ENCODE data around the gene RSBN1L. TPM values are rescaled to one million over a fixed set of nuclear protein-coding genes. Genes with fewer than 3 reads are reported as not detected.

The RSBN1L gene
- polyA plus RNA-seq, 3 donors: 1.3 to 10.0 (median 2.2) TPM

DNA sequence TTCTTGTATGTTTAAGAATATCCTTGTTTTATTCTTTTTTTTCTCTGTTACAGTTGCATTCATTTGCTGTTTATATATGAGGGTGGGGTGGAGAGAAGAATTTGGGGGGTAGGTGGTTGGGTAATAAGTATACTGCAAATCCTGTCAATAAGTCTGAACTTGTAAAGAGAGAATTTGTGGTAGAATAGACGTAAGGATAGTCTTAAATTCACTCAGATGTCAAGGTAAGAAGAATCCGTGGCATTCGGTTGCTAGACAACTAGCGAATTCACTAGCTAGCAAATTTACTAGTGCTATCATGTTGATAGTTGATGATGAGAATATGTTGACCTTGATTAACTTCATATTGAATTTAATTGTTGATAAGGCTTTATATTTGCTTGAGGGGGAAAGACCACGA lies 40.7 kb downstream of the RSBN1L start:
- Histone ChIP-seq H3K4me3 (replicated peaks in 1 of 3; ENCODE audit: low read depth in 2 of 3, low read length in 3 of 3) (no peak overlapping the region), H3K4me1 (ENCODE audit: control insufficient read depth in 1 of 2, insufficient read depth in 2 of 2, low read length in 2 of 2) (no peaks in the 10 kb centered on the region), H2AFZ (ENCODE audit: insufficient read depth, low read depth, low read length, poor library complexity, severe bottlenecking) (no peak overlapping the region), H4K20me1 (ENCODE audit: insufficient read depth, low read length) (peaks cover 59% of the 10 kb centered on the region), H3K36me3 (replicated peaks in 1 of 2; ENCODE audit: control insufficient read depth in 1 of 2, insufficient read depth in 2 of 2, low read length in 2 of 2) (peaks cover 16 to 33% of the 10 kb centered on the region in 2 donors), H3K4me2 (replicated peaks; ENCODE audit: extremely low read depth, low read length, poor library complexity, severe bottlenecking) (no peak overlapping the region), H3K79me2 (ENCODE audit: insufficient read depth, low read length) (peaks cover 74% of the 10 kb centered on the region), H3K9ac (ENCODE audit: insufficient read depth, low read length, poor library complexity, severe bottlenecking) (no peak overlapping the region), H3K9me3 (replicated peaks in 1 of 2; ENCODE audit: control insufficient read depth in 1 of 2, insufficient read depth in 1 of 2, low read length in 2 of 2) (no peaks in the 10 kb centered on the region), H3K27ac (ENCODE audit: low read depth in 1 of 2, low read length in 2 of 2) (no peak overlapping the region), H3K27me3 (ENCODE audit: control insufficient read depth in 2 of 2, insufficient read depth in 2 of 2, low read length in 2 of 2) (no peaks in the 10 kb centered on the region)
- Mint-ChIP-seq H3K9me3 (no peaks in the 10 kb centered on the region), H3K27me3 (ENCODE audit: low read depth in 3 of 3) (no peaks in the 10 kb centered on the region), H3K4me1 (peaks cover 3% of the 10 kb centered on the region), H3K4me3 (no peak overlapping the region), H3K27ac (no peak overlapping the region), H3K36me3 (peaks cover 23 to 39% of the 10 kb centered on the region in 2 donors)
- no peak for TF ChIP-seq CTCF (IDR thresholded peaks at IDR 0.05)
- intact Hi-C loops (cut with micrococcal nuclease): no loop called here
- no peak for DNase-seq
- 100% methylated on average over 2 of the region's 5 CpGs for WGBS (ENCODE audit: insufficient coverage)

DNA sequence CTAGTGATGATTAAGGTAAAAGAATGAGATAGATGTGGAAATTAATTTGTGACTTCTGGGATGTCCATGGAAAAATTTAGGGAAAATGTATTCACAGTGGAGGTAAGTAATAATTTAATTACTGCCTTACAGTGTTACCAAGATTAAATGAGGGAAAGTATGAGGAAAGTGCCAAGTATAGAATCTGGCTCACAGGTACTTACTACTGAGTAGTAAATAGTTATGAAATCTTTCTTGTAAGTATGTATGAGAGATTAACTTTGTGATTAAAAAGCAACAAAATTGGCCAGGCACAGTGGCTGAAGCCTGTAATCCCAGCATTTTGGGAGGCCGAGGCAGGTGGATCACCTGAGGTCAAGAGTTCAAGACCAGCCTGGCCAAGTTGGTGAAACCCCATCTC lies 42.1 kb downstream of the RSBN1L start:
- Histone ChIP-seq H3K27me3 (ENCODE audit: control insufficient read depth in 2 of 2, insufficient read depth in 2 of 2, low read length in 2 of 2) (no peaks in the 10 kb centered on the region), H3K4me2 (replicated peaks; ENCODE audit: extremely low read depth, low read length, poor library complexity, severe bottlenecking) (no peak overlapping the region), H3K4me1 (ENCODE audit: control insufficient read depth in 1 of 2, insufficient read depth in 2 of 2, low read length in 2 of 2) (no peaks in the 10 kb centered on the region), H3K79me2 (ENCODE audit: insufficient read depth, low read length) (peaks cover 73% of the 10 kb centered on the region), H2AFZ (ENCODE audit: insufficient read depth, low read depth, low read length, poor library complexity, severe bottlenecking) (no peak overlapping the region), H3K36me3 (replicated peaks in 1 of 2; ENCODE audit: control insufficient read depth in 1 of 2, insufficient read depth in 2 of 2, low read length in 2 of 2) (peaks cover 16 to 44% of the 10 kb centered on the region in 2 donors), H3K9me3 (replicated peaks in 1 of 2; ENCODE audit: control insufficient read depth in 1 of 2, insufficient read depth in 1 of 2, low read length in 2 of 2) (no peaks in the 10 kb centered on the region), H3K9ac (ENCODE audit: insufficient read depth, low read length, poor library complexity, severe bottlenecking) (no peak overlapping the region), H3K4me3 (replicated peaks in 1 of 3; ENCODE audit: low read depth in 2 of 3, low read length in 3 of 3) (no peak overlapping the region), H3K27ac (ENCODE audit: low read depth in 1 of 2, low read length in 2 of 2) (no peak overlapping the region), H4K20me1 (ENCODE audit: insufficient read depth, low read length) (peaks cover 54% of the 10 kb centered on the region)
- no peaks in the 10 kb centered on the region for H3K9me3 Mint-ChIP-seq
- no peak for DNase-seq
- H3K27ac Mint-ChIP-seq: peak overlapping the region in 1 of 7 donors; percentile 28
- intact Hi-C loops (cut with micrococcal nuclease): no loop called here
- peaks cover 23 to 47% of the 10 kb centered on the region in 2 donors for H3K36me3 Mint-ChIP-seq
- TF ChIP-seq CTCF (IDR thresholded peaks at IDR 0.05): no peak
- H3K4me3 Mint-ChIP-seq: no peak overlapping the region
- H3K4me1 Mint-ChIP-seq: no peaks in the 10 kb centered on the region
- 100% methylated on average over 1 of the region's 1 CpG for WGBS (ENCODE audit: insufficient coverage)
- no peaks in the 10 kb centered on the region for H3K27me3 Mint-ChIP-seq (ENCODE audit: low read depth in 3 of 3)

Data from CD14-positive monocyte (primary cell).